GM18867 (cell line): ENCODE measurements around the gene FOXP1.

ENCODE experiments used
- ATAC-seq: cut with Tn5 transposase; IDR thresholded peaks from one replicate; pipeline ENCODE4 v1.9.1; 2021; ENCODE audit warnings: mild to moderate bottlenecking, moderate library complexity; ENCODE audit not compliant: unreplicated experiment

Gene FOXP1

DNA sequence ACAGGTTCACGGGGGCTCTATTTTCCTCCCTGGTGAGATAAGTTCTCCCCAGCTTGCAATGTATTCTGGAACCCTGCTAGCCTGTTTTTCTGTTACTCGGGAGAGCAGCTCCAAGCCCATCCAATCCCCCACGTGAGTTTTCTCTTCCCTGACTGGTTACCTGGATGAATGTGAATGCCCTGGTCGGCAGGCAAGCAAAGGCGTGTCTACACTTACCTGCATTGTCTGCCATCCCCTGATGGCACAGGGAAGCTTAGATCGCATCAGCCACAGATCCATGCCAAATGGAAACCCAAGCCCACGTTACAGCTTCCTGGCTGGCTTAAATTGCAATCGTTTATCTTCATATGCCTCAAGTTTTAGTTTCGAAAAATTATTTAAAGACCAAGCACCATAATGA is 149.9 kb downstream of the FOXP1 start:
- no peak for ATAC-seq

- ATAC-seq = no peak
Observed at GRCh38 chr3:71432044-71432975, 151.2 kb downstream of the FOXP1 start.

GRCh38 chr3:71430941-71431552 is 152.5 kb downstream of the FOXP1 start:
- no peak for ATAC-seq

GRCh38 chr3:71429597-71429988 is 153.9 kb downstream of the FOXP1 start:
- no peak for ATAC-seq

DNA sequence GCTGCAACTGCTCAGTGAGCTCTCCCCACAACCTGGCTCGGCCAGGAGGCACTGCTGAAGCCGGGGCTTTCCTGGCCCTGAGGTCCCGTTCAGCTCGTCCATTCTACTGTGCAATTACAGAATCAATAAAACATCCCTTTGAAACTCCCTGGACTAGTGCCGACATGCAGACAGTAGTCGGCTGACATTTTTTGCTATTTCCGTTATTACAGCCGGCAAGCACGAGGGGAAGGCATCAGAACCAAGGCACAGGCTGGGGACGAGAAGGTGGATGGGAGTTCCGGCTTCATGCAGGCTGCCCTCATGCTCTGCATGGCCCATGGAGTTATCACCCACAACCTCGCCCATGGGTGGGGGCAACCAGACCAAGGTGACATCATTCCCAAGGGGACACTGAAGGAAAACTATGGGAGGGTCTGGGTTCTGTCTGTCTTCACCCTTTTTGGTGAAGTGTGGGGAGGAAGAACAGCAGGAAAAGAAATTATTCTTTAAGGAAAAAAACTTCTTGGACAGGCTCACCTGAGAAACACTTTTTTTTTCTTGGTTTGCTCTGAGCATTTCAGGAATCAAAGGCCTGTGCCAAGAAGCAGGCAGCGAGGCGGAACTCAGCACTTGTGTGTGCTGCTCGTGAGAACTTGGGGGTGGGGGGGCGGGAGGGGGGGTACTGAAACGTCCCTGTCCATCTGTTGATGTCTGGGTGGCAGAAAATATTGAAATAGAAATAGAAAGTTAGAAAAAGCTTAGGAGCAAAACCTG is 154.5 kb downstream of the FOXP1 start:
- ATAC-seq = no peak

DNA sequence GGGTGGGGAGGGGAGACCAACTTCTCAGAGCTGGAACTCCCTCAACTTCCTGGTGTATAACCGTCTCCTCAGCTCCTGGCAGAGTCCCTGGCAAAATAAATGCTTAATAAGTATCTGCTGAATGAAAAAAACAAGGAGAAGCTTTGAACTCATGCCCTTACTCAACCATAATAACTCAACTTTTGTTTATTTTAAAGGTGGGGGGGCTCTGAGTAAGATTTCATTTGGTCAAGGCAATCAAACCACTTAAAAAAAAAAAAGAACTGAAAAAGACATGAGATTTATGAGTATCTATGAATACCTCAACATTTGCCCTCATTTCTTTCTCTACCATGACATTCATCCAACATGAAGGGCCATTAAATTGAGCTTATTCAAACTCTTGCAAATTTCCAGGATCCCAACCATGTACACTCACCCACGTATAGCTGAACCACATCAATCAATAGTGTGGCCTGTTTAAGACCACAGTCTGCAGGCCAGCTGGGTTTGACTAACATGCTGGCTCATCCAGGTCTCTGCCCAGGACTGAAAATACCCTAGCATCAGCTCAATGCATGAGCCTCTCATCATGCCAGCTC is 157.9 kb downstream of the FOXP1 start:
- ATAC-seq = no peak

DNA sequence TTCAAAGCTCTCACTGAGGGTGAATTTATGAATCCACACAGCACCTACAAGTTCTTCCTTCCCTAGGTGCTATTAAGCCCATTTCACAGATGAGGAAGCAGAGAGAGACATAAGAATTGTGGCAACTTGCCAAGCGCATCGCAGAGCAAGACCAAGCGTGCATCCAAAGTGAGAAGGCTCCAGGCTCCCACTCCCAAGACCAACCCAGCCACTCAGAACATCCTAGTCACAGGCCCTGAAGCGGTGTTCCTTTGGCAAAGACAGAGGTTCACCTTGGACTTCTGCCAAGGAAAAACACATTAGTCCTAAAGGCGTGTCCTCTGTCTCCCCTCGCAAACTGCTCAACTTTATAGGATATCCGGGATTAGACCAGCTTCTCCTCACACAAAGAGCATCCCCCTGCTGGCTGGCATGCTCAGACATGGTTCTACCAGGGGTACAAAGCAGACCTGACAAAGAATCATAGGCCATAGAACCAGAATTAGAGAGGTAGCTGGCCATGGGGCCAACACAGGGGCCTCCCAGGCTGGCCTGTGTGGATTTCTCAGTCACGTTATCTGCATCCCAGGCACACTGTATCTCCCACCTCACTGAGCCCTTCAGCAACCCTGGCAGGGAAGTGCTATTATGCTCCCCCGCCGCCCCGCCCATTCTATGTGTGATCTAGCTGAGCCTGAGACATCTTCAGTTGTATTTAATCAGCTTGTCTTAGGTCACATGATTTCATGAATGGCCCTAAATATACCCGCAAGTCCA is 160.2 kb downstream of the FOXP1 start:
- ATAC-seq = no peak

DNA sequence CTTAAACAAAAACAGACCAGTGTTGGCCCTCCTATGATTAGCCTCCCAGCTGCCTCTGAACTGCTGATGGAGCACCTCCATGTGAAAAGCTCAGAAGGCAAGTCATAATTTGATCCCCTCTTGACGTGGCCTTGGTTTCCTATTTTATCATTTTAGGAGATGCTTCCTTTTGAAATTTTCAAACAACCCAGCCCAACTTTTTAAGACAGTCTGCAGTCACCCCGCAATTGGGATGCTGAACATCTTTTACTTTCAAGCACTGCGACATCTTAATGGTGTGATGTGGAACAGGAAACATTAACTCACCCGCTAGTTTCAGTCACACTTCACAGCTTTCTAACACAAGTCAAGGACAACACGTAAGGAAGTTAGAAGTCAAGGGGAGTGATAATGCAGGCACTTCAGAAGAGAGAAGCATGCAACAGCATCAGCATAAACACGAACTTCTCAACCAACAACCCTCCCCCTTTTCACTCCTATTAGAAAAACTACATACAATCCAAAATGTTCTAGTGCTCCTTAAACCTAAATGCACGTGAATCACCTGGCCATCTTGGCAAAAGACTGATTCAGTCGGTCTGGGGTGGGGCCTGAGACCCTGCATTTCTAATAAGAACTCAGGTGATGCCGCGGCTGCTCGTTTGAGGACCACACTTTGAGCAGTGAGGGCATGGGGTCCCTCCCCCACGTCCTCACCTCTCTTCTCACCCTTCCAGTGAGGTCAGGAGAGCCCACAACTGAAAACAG is 161.5 kb downstream of the FOXP1 start:
- ATAC-seq = peak; percentile 94

DNA sequence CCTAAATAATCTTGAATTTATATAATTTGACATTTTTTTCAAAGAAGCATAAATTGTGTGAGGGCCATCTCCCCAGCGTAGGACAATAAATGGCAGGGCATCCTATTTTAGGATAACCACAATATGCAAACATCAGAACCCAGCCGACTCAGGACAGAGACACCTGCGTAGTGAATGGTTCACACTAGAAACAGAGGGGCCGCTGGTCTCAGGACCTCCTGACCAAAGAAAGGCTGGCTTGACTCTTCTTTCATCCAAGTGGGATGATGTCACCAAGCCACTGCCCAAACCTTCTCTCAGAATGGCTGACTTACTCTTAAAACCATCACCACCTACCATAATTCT is 162.1 kb downstream of the FOXP1 start:
- ATAC-seq = peak; percentile 66

DNA sequence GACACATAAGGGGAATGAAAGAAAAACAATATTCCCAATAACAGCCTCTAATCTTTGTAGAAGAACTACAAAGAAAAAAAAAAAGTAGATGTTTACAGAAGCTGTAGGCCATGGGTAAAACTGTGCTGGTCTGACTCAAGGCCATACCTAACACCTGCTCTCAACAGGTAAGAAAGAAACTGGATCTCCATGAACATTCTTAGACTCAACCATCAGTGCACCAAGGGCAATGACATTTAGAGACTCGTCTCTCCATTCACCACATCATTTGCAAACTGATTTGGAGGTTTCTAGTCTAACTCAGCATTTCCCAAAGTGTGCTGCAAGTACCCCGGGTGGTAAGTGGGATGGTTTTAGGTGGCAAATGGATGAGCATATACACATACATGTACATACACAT is 164.2 kb downstream of the FOXP1 start:
- no peak for ATAC-seq

DNA sequence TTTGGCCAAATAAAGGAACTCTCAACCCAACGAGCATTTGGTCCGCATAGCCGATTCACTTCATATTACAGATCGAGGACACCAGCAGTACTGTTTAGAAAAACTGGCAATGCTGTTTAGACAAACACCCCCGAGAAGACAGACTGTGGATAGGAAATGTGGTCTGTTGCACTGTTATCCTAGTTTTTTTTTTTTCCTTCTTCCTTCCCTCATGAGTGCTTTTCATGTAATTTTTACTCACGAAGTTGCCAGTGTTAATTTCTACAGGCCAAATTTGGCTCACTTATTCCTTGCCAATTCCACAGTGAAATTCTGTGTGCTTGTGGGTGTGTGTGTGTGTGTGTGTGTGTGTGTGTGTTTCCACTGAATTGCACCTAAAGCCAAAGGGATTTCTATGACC is 165.7 kb downstream of the FOXP1 start:
- no peak for ATAC-seq

DNA sequence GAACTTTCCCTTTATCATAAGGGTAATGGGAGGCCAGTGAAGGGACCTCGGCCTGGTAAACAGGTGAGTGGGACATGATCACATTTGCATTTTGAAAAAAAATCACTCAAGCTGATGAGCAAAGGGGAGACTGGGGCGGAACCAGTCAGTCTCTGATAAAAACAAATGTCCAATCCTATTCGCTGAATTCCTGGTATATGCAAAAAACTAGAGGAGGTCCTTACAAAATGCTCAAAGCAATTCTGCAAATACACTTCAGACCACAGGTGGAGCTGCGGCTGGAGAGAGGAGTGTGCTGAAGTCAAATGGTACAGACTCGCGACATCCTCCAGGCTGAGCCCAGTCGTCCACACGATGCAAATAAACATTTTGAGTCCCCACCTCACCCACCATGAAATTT is 166.7 kb downstream of the FOXP1 start:
- ATAC-seq = no peak

GRCh38 chr3:71415681-71416122 is 167.8 kb downstream of the FOXP1 start:
- no peak for ATAC-seq

GRCh38 chr3:71414189-71414927 is 169.2 kb downstream of the FOXP1 start:
- ATAC-seq = no peak

- no peak for ATAC-seq
Observed at GRCh38 chr3:71413572-71413971, 170.0 kb downstream of the FOXP1 start.

DNA sequence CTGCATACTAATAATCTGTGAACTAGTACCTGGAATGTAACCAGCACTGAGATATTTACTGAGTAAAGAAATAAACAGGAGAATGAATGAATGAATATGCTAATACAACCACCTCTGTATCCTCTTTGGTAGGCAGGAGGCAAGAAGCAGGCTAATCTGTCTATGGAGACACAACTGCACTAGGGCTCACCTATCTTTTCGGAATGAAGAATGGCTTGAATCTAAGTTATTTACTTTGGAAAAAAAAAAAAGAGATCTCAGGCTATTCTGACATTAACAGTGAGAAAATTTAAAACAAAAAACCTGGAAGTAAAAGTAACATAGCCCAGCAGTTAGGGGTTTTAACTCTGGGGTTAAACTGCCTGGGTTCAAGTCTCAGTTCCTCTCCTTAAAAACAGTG is 174.2 kb downstream of the FOXP1 start:
- ATAC-seq = no peak

- no peak for ATAC-seq
Observed at GRCh38 chr3:71408903-71409302, 174.6 kb downstream of the FOXP1 start.

GRCh38 chr3:71407823-71408222 is 175.7 kb downstream of the FOXP1 start:
- ATAC-seq = no peak
